ENCODE results near the gene NUDT2.

Gene NUDT2

GRCh38 chr9:34387239-34387638 lies 57.9 kb downstream of the NUDT2 start:
- DNase-seq, result no peak

GRCh38 chr9:34392511-34392910 lies 63.1 kb downstream of the NUDT2 start:
- DNase-seq, result no peak
